ENCODE data around the gene CCL8.

DNA sequence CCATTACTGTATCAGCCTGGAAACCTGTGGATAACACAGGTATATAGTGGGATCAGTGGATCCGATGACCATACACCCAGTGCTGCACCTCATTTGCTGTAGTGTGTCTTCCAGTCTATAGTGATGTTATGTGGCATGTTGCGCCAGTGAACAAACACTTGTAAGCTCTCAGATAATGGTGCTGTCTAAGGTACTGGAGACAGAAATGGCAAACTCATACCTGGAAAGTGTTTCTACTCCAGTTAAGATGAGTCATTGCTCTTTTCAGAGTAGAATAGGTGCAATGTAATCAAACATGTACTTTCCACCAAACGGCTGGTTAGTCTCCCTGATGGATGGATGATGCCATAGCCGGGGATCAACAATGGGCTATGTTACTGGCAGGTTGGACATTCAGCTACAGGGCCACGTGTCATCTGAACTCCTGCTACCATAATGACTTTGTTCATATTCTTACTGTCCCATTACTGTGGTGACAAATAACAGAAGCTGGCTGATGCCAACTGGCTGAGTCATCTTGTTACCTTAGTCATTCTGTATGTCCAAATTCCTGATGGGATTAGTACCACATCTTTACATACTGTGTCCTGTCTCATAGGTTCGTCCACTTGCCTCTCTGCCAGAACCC is 27.4 kb upstream of the CCL8 start:
- TF ChIP-seq TAF1 (IDR thresholded peaks at IDR 0.05; ENCODE audit: low read depth) (no peak), FOXM1 (IDR thresholded peaks at IDR 0.05; ENCODE audit: borderline replicate concordance, low read depth) (no peak), EP300 (IDR thresholded peaks at IDR 0.05; ENCODE audit: borderline replicate concordance) (no peak), EGR1 (IDR thresholded peaks at IDR 0.05) (no peak)
